HepG2 (cell line): Measurements from ENCODE around the gene BCAS1. TPM values are rescaled to one million over a fixed set of nuclear protein-coding genes. Genes with fewer than 3 reads are reported as not detected.

Experiments used
- BRCA1 ChIP-seq: sonication (generic); formaldehyde crosslinking; IDR thresholded peaks from 2 replicates; pipeline ENCODE4 v1.4.0; 2020; ENCODE audit warnings: missing genetic modification reagents
- ETS1 ChIP-seq: sonication (generic); formaldehyde crosslinking; IDR thresholded peaks from 2 replicates; pipeline ENCODE4 v1.4.0; 2020; ENCODE audit warnings: missing genetic modification reagents
- FOSL1 ChIP-seq: sonication (generic); formaldehyde crosslinking; IDR thresholded peaks from 2 replicates; pipeline ENCODE4 v1.9.0; 2021; ENCODE audit warnings: missing genetic modification reagents, borderline replicate concordance
- KDM5A ChIP-seq: fragments of 200-600 bp; sonication (generic); IDR thresholded peaks from 2 replicates; pipeline ENCODE4 v1.7.0; 2018; ENCODE audit warnings: antibody characterized with exemption, mild to moderate bottlenecking, low read length, borderline replicate concordance
- KLF13 ChIP-seq: sonication (generic); formaldehyde crosslinking; IDR thresholded peaks from 2 replicates; pipeline ENCODE4 v1.4.0; 2020; ENCODE audit warnings: mild to moderate bottlenecking, missing genetic modification reagents
- MAF1 ChIP-seq: sonication (generic); formaldehyde crosslinking; IDR thresholded peaks from 2 replicates; pipeline ENCODE4 v1.5.0; 2020; ENCODE audit warnings: missing genetic modification reagents, borderline replicate concordance
- MYC ChIP-seq: sonication (generic); formaldehyde crosslinking; IDR thresholded peaks from 2 replicates; pipeline ENCODE4 v1.9.0; 2021; ENCODE audit warnings: missing genetic modification reagents, borderline replicate concordance
- NFAT5 ChIP-seq: sonication (generic); formaldehyde crosslinking; IDR thresholded peaks from 2 replicates; pipeline ENCODE4 v1.4.0; 2020; ENCODE audit warnings: missing genetic modification reagents
- NKX3-1 ChIP-seq: sonication (generic); formaldehyde crosslinking; IDR thresholded peaks from 2 replicates; pipeline ENCODE4 v1.5.0; 2020; ENCODE audit warnings: missing genetic modification reagents
- TARDBP ChIP-seq: sonication (generic); formaldehyde crosslinking; IDR thresholded peaks from 2 replicates; pipeline ENCODE4 v1.8.0; 2022; ENCODE audit warnings: mild to moderate bottlenecking, missing genetic modification reagents
- ZSCAN22 ChIP-seq: sonication (generic); formaldehyde crosslinking; IDR thresholded peaks from 2 replicates; pipeline ENCODE4 v1.4.0; 2020; ENCODE audit warnings: mild to moderate bottlenecking, missing genetic modification reagents
- polyA plus RNA-seq, 8 experiments: library from polyadenylated mRNA; depleted of rRNA in 3 of 8; stranded (reverse) in 7 of 8; unstranded in 1 of 8; fragments of >200 nt; fragmentation: Illumina TruSeq in 4 of 8; extraction: Trizol in 4 of 8; gene quantifications; 2 replicates each; pipeline versions ENCODE4 v1.2.1 to v1.2.3, GENCODE V29; 2011 to 2016; ENCODE audit warnings: low read depth in 4 of 8, missing spikeins in 1 of 8, mixed read lengths in 1 of 8; ENCODE audit not compliant: insufficient read depth in 1 of 8
- total RNA-seq, 5 experiments: library from RNA; depleted of rRNA; stranded (reverse); fragments of >200 nt; fragmentation: Illumina TruSeq; extraction: Trizol; gene quantifications; 2 replicates each; pipeline ENCODE4 v1.2.3, GENCODE V29; 2016; ENCODE audit warnings: low read depth in 1 of 5
- TF ChIP-seq, protein P1 (sequence below): sonication (generic); formaldehyde crosslinking; IDR thresholded peaks from 2 replicates; pipeline ENCODE4 v1.4.0; 2020; ENCODE audit warnings: missing genetic modification reagents, mild to moderate bottlenecking, borderline replicate concordance
- TF ChIP-seq, protein P2 (sequence below): IDR thresholded peaks from 2 replicates; pipeline ENCODE4 v1.6.1; 2016; ENCODE audit warnings: low read depth, missing genetic modification reagents, missing compliant biosample characterization

Gene BCAS1
- total and polyA plus RNA-seq, 2 of the 13 experiments (the other 11 are each of a cell fraction or from before 2014, with no cell fraction given) = 0.55 to 0.91 TPM

- TF ChIP-seq NFAT5 (CRISPR knock-in tag) = no peak
- TF ChIP-seq, protein P1, sequence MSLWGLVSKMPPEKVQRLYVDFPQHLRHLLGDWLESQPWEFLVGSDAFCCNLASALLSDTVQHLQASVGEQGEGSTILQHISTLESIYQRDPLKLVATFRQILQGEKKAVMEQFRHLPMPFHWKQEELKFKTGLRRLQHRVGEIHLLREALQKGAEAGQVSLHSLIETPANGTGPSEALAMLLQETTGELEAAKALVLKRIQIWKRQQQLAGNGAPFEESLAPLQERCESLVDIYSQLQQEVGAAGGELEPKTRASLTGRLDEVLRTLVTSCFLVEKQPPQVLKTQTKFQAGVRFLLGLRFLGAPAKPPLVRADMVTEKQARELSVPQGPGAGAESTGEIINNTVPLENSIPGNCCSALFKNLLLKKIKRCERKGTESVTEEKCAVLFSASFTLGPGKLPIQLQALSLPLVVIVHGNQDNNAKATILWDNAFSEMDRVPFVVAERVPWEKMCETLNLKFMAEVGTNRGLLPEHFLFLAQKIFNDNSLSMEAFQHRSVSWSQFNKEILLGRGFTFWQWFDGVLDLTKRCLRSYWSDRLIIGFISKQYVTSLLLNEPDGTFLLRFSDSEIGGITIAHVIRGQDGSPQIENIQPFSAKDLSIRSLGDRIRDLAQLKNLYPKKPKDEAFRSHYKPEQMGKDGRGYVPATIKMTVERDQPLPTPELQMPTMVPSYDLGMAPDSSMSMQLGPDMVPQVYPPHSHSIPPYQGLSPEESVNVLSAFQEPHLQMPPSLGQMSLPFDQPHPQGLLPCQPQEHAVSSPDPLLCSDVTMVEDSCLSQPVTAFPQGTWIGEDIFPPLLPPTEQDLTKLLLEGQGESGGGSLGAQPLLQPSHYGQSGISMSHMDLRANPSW (CRISPR knock-in tag) = peak; percentile 82
- peak; percentile 86 for TF ChIP-seq NKX3-1
- peak; percentile 82 for TF ChIP-seq MYC (CRISPR knock-in tag)
- TF ChIP-seq KLF13 (CRISPR knock-in tag) = no peak
- no peak for TF ChIP-seq ETS1
- TF ChIP-seq BRCA1 (CRISPR knock-in tag) = 0 out of 2 replicates have a peak, but pooled peaks have one; percentile 88
- peak; percentile 96 for TF ChIP-seq TARDBP
- TF ChIP-seq, protein P2, sequence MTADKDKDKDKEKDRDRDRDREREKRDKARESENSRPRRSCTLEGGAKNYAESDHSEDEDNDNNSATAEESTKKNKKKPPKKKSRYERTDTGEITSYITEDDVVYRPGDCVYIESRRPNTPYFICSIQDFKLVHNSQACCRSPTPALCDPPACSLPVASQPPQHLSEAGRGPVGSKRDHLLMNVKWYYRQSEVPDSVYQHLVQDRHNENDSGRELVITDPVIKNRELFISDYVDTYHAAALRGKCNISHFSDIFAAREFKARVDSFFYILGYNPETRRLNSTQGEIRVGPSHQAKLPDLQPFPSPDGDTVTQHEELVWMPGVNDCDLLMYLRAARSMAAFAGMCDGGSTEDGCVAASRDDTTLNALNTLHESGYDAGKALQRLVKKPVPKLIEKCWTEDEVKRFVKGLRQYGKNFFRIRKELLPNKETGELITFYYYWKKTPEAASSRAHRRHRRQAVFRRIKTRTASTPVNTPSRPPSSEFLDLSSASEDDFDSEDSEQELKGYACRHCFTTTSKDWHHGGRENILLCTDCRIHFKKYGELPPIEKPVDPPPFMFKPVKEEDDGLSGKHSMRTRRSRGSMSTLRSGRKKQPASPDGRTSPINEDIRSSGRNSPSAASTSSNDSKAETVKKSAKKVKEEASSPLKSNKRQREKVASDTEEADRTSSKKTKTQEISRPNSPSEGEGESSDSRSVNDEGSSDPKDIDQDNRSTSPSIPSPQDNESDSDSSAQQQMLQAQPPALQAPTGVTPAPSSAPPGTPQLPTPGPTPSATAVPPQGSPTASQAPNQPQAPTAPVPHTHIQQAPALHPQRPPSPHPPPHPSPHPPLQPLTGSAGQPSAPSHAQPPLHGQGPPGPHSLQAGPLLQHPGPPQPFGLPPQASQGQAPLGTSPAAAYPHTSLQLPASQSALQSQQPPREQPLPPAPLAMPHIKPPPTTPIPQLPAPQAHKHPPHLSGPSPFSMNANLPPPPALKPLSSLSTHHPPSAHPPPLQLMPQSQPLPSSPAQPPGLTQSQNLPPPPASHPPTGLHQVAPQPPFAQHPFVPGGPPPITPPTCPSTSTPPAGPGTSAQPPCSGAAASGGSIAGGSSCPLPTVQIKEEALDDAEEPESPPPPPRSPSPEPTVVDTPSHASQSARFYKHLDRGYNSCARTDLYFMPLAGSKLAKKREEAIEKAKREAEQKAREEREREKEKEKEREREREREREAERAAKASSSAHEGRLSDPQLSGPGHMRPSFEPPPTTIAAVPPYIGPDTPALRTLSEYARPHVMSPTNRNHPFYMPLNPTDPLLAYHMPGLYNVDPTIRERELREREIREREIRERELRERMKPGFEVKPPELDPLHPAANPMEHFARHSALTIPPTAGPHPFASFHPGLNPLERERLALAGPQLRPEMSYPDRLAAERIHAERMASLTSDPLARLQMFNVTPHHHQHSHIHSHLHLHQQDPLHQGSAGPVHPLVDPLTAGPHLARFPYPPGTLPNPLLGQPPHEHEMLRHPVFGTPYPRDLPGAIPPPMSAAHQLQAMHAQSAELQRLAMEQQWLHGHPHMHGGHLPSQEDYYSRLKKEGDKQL (CRISPR knock-in tag) = peak; percentile 95
- peak; percentile 76; the same call in 1 of the 2 replicates for TF ChIP-seq KDM5A
- peak; percentile 79; the same call in 1 of the 2 replicates for TF ChIP-seq FOSL1
- TF ChIP-seq ZSCAN22 (CRISPR knock-in tag) = no peak
- 0 out of 2 replicates have a peak, but pooled peaks have one; percentile 50 for TF ChIP-seq MAF1 (CRISPR knock-in tag)
Observed at GRCh38 chr20:54103762-54104600, 33.6 kb upstream of the BCAS1 start (continued).
